ENCODE results near the gene TTC13. TPM values are rescaled to one million over a fixed set of nuclear protein-coding genes. Genes with fewer than 3 reads are reported as not detected.

Gene TTC13
- total and polyA plus RNA-seq, 2 of the 4 experiments (the other 2 are of a cell fraction) = 6.1 to 9.1 TPM

- in situ Hi-C loops (cut with MboI; ENCODE audit: low sequenced_read_pairs) = no loop called here
Observed at GRCh38 chr1:230936475-230936874, 42.2 kb downstream of the TTC13 start.

More at GRCh38 chr1:230936475-230936874, 42.2 kb downstream of the TTC13 start:
- Histone ChIP-seq H4K5ac (ENCODE audit: low read depth, low read length) (no peak overlapping the region), H3K4me3 (ENCODE audit: insufficient read depth, low read depth, low read length) (no peak overlapping the region), H3K27me3 (ENCODE audit: control insufficient read depth, insufficient read depth, low read length) (no peaks in the 10 kb centered on the region), H2BK120ac (ENCODE audit: low read depth, low read length) (peak overlapping the region; percentile 43), H4K91ac (ENCODE audit: insufficient read depth, low read depth, low read length) (no peak overlapping the region), H3K9ac (ENCODE audit: low read depth, low read length) (no peak overlapping the region), H3K9me1 (ENCODE audit: insufficient read depth, low read length) (no peaks in the 10 kb centered on the region; the same call in 1 of the 2 replicates), H3K23ac (ENCODE audit: low read depth, low read length) (no peak overlapping the region), H4K8ac (ENCODE audit: low read depth in 2 of 2, low read length in 2 of 2) (no peak overlapping the region), H3K36me3 (ENCODE audit: control insufficient read depth, insufficient read depth, low read length) (no peaks in the 10 kb centered on the region), H2BK5ac (ENCODE audit: low read depth, low read length, poor library complexity, severe bottlenecking) (no peak overlapping the region), H3K79me1 (ENCODE audit: low read depth in 1 of 2, low read length in 2 of 2) (no peaks in the 10 kb centered on the region), H2BK20ac (ENCODE audit: low read depth, low read length) (no peak overlapping the region; the same call in 1 of the 2 replicates), H3K4me1 (ENCODE audit: control insufficient read depth, insufficient read depth, low read length) (peaks cover 7% of the 10 kb centered on the region), H3K56ac (ENCODE audit: extremely low read depth, insufficient read depth, low read length) (no peak overlapping the region), H2AFZ (replicated peaks; ENCODE audit: low read length, poor library complexity) (no peak overlapping the region), H2BK15ac (ENCODE audit: low read depth, low read length) (0 out of 3 replicates have a peak overlapping the region, but pooled peaks have one; percentile 5), H2AK5ac (ENCODE audit: low read depth, low read length) (no peak overlapping the region), H3K18ac (ENCODE audit: low read depth, low read length) (no peak overlapping the region), H4K20me1 (ENCODE audit: insufficient read depth, low read length) (no peaks in the 10 kb centered on the region), H2AK9ac (replicated peaks; ENCODE audit: low read depth, low read length, poor library complexity) (no peak overlapping the region), H3K27ac (ENCODE audit: insufficient read depth, low read length) (no peak overlapping the region), H3K4me2 (ENCODE audit: low read depth, low read length) (no peak overlapping the region), H3K9me3 (ENCODE audit: control insufficient read depth, insufficient read depth, low read length) (no peaks in the 10 kb centered on the region), H3K4ac (ENCODE audit: low read depth, low read length) (no peak overlapping the region; the same call in 1 of the 2 replicates), H3K14ac (replicated peaks; ENCODE audit: low read depth, low read length) (no peak overlapping the region)
- no peak for DNase-seq
- no TSS peak for BruUV-seq (replicated peaks)
- ChIA-PET POLR2A (ENCODE audit: unreplicated experiment) (no interaction called here), CTCF (interaction anchor here (0.5 kb wide), 1 partner anchor 260 kb away, joined by 7 read pairs; no protein-coding TSS in a partner anchor)
- ATAC-seq (ENCODE audit: low read depth) = no peak
- 100% methylated on average over 1 of the region's 5 CpGs; no CpG with 5 or more reads in 1 of the 2 experiments for WGBS, 2 experiments (ENCODE audit: extremely low coverage in 2 of 2, insufficient read length in 1 of 2)
- dilution Hi-C loops (cut with HindIII; ENCODE audit: low sequenced_read_pairs, unreplicated experiment) = no loop called here
- peak; percentile 41; the same call in 1 of the 2 replicates for TF ChIP-seq CEBPB (IDR thresholded peaks at IDR 0.05; ENCODE audit: low read depth, low read length)
- no peak for TF ChIP-seq FOS (IDR thresholded peaks at IDR 0.05; ENCODE audit: low read depth, low read length)
- intact Hi-C loops (cut with micrococcal nuclease) = loop anchor here (5.0 kb wide), 1 partner anchor 41 kb away; the partner anchor contains the start of genes ARV1 and TTC13
